Amygdala (tissue), 56 donors: ENCODE data around the gene SMAD4.
"Not testable (repeated sequence)": the region's sequence is repeated elsewhere in the genome, so short reads cannot be mapped to it uniquely, and the experiment has no call there.

ENCODE experiments used
- DNase-seq, 56 donors: peaks; one replicate each; lab custom pipeline; 2025; lab: John Stamatoyannopoulos, UW

SMAD4 gene

GRCh38 chr18:51066273-51066672 lies 36.3 kb downstream of the SMAD4 start:
- DNase-seq = no peak

GRCh38 chr18:51068105-51068504 lies 38.1 kb downstream of the SMAD4 start:
- DNase-seq = no peak

- no peak for DNase-seq
Measured at GRCh38 chr18:51069885-51070284, 39.9 kb downstream of the SMAD4 start.

GRCh38 chr18:51070545-51070944 lies 40.5 kb downstream of the SMAD4 start:
- no peak for DNase-seq

GRCh38 chr18:51072586-51073313 lies 42.7 kb downstream of the SMAD4 start:
- DNase-seq = no peak

GRCh38 chr18:51074605-51075004 lies 44.6 kb downstream of the SMAD4 start:
- DNase-seq = no peak

- DNase-seq = peak in 1 of 56 donors; percentile 1
Measured at GRCh38 chr18:51076503-51076902, 46.5 kb downstream of the SMAD4 start.

GRCh38 chr18:51077217-51077616 lies 47.2 kb downstream of the SMAD4 start:
- no peak for DNase-seq

- DNase-seq = no peak
Measured at GRCh38 chr18:51078026-51078425, 48.0 kb downstream of the SMAD4 start.

- no peak for DNase-seq
Measured at GRCh38 chr18:51082571-51083267, 52.7 kb downstream of the SMAD4 start.

GRCh38 chr18:51083398-51083797 lies 53.4 kb downstream of the SMAD4 start:
- no peak for DNase-seq

GRCh38 chr18:51088410-51088809 lies 58.4 kb downstream of the SMAD4 start:
- no peak for DNase-seq

- DNase-seq = no peak
Measured at GRCh38 chr18:51089691-51090090, 59.7 kb downstream of the SMAD4 start.

GRCh38 chr18:51091270-51091669 lies 61.3 kb downstream of the SMAD4 start:
- DNase-seq = no peak

GRCh38 chr18:51092117-51092516 lies 62.1 kb downstream of the SMAD4 start:
- DNase-seq = no peak

- not testable (repeated sequence) for DNase-seq
Measured at GRCh38 chr18:51092967-51093366, 63.0 kb downstream of the SMAD4 start.

GRCh38 chr18:51097021-51097822 lies 67.2 kb downstream of the SMAD4 start:
- no peak for DNase-seq

GRCh38 chr18:51098082-51098481 lies 68.1 kb downstream of the SMAD4 start:
- DNase-seq = no peak

- DNase-seq = no peak
Measured at GRCh38 chr18:51098513-51098912, 68.5 kb downstream of the SMAD4 start.

- DNase-seq = no peak
Measured at GRCh38 chr18:51100385-51101120, 70.5 kb downstream of the SMAD4 start.

GRCh38 chr18:51107082-51107481 lies 77.1 kb downstream of the SMAD4 start:
- DNase-seq = no peak
